Esophagus squamous epithelium (tissue), 5 donors: ENCODE data around the gene GNL2. TPM values are rescaled to one million over a fixed set of nuclear protein-coding genes. Genes with fewer than 3 reads are reported as not detected.

Experiments used
- DNase-seq: peaks from one replicate; lab custom pipeline; 2025; lab: John Stamatoyannopoulos, UW
- H3K27ac ChIP-seq, 4 donors: fragments of 200-600 bp; sonication (generic); one replicate each; pipeline ENCODE4 v1.5.1; 2016 to 2019; ENCODE audit warnings: mild to moderate bottlenecking in 1 of 4
- H3K27me3 ChIP-seq, 4 donors: fragments of 200-600 bp; sonication (generic); 1 replicate in 3 of 4; 2 replicates in 1 of 4; pipeline versions ENCODE4 v1.5.1 to v1.6.0; 2017 to 2021; ENCODE audit warnings: antibody characterized with exemption in 1 of 4
- H3K36me3 ChIP-seq, 3 donors: fragments of 200-600 bp; sonication (generic); one replicate each; pipeline ENCODE4 v1.5.1; 2016 to 2019
- H3K4me1 ChIP-seq, 3 donors: fragments of 200-600 bp; sonication (generic); one replicate each; pipeline ENCODE4 v1.5.1; 2017 to 2019
- H3K4me3 ChIP-seq, 4 donors: fragments of 200-600 bp; sonication (generic); 1 replicate in 3 of 4; 2 replicates in 1 of 4; pipeline ENCODE4 v1.5.1; 2016 to 2019; ENCODE audit warnings: mild to moderate bottlenecking in 2 of 4, moderate library complexity in 1 of 4
- H3K9me3 ChIP-seq, 3 donors: fragments of 200-600 bp; sonication (generic); one replicate each; pipeline ENCODE4 v1.5.1; 2016 to 2019
- CTCF ChIP-seq, 6 experiments: fragments of 450-650 bp in 4 of 6; fragments of 200-600 bp in 2 of 6; sonication (generic) in 2 of 6; IDR thresholded peaks; one replicate each; pipeline ENCODE4 v1.5.1; 2016 to 2019; ENCODE audit warnings: antibody characterized with exemption in 6 of 6, mild to moderate bottlenecking in 4 of 6, moderate library complexity in 4 of 6
- POLR2A ChIP-seq, 4 donors: fragments of 450-650 bp; IDR thresholded peaks; one replicate each; pipeline ENCODE4 v1.6.1; 2017; ENCODE audit warnings: antibody characterized with exemption in 4 of 4, mild to moderate bottlenecking in 4 of 4, moderate library complexity in 3 of 4
- WGBS, 2 donors: methylation state at CpG; one replicate each; pipeline ENCODE4 v1.1.5; 2018; 5-methylcytosine and 5-hydroxymethylcytosine counted together
- intact Hi-C: fragments of 100-400 bp; cut with DNase I; formaldehyde crosslinking; loops from one replicate; pipeline ENCODE4 v1.15.0; 2022
- total RNA-seq, 4 donors: library from RNA; depleted of rRNA; stranded (reverse); fragments of >200 nt; gene quantifications; one replicate each; pipeline ENCODE4 v1.1.0, GENCODE V29; 2016
- donor health status: DM: yes; HTN: yes; CAD: no.

Gene GNL2
- total RNA-seq, result 10 to 100 TPM; 27.5 to 53.2 (median 37.1) TPM

- Histone ChIP-seq H3K27ac (peak within 1 kb of the TSS; percentile 76 to 88 (median 87)), H3K4me3 (peak within 1 kb of the TSS; percentile 44 to 88 (median 74)), H3K36me3 (peaks cover 0 to 33% (median 17%) of the 10 kb centered on the region in 3 donors), H3K4me1 (peaks cover 11 to 30% (median 16%) of the 10 kb centered on the region in 3 donors), H3K27me3 (no peaks in the 10 kb centered on the region), H3K9me3 (no peaks in the 10 kb centered on the region)
- WGBS, 2 donors, result 1 to 2% methylated on average over 9 to 24 of the region's 51 CpGs
- TF ChIP-seq POLR2A (IDR thresholded peaks at IDR 0.05), result peak in 2 of 4 donors; percentile 68 to 81
- TF ChIP-seq CTCF (IDR thresholded peaks at IDR 0.05), result peak in 1 of 6 experiments; percentile 18
- peak; percentile 80 for DNase-seq
- intact Hi-C loops, result no loop called here
Observed at GRCh38 chr1:37595440-37596181, at the start of gene GNL2. Gene GNL2, minus strand, starts transcription at chr1:37595937. Its CDS starts 115 bp downstream, at chr1:37595822.

GRCh38 chr1:37641059-37641458, 45.3 kb upstream of the GNL2 start:
- 85 to 88% methylated on average over 1 of the region's 1 CpG for WGBS, 2 donors
- Histone ChIP-seq H3K27me3 (peaks cover 0 to 85% (median 0%) of the 10 kb centered on the region in 4 donors), H3K4me1 (no peaks in the 10 kb centered on the region), H3K27ac (no peak overlapping the region), H3K4me3 (no peak overlapping the region), H3K9me3 (peaks cover 0 to 11% (median 0%) of the 10 kb centered on the region in 3 donors), H3K36me3 (no peaks in the 10 kb centered on the region)
- no peak for TF ChIP-seq POLR2A (IDR thresholded peaks at IDR 0.05)
- no peak for TF ChIP-seq CTCF (IDR thresholded peaks at IDR 0.05)
- DNase-seq, result no peak
- intact Hi-C loops, result no loop called here

- no peak for DNase-seq
- Histone ChIP-seq H3K9me3 (peaks cover 0 to under 1% (median 0%) of the 10 kb centered on the region in 3 donors), H3K36me3 (no peaks in the 10 kb centered on the region), H3K4me1 (peaks cover 6 to 24% (median 10%) of the 10 kb centered on the region in 3 donors), H3K27me3 (peaks cover 15 to 97% (median 26%) of the 10 kb centered on the region in 4 donors), H3K4me3 (no peak overlapping the region), H3K27ac (no peak overlapping the region)
- 60 to 64% methylated on average over 3 of the region's 6 CpGs for WGBS, 2 donors
- intact Hi-C loops, result no loop called here
- TF ChIP-seq CTCF (IDR thresholded peaks at IDR 0.05), result no peak
- no peak for TF ChIP-seq POLR2A (IDR thresholded peaks at IDR 0.05)
Observed at GRCh38 chr1:37636435-37636834, 40.7 kb upstream of the GNL2 start.

- no peak for DNase-seq
- H3K9me3 ChIP-seq, result no peaks in the 10 kb centered on the region
- H3K4me3 ChIP-seq, result peak overlapping the region; percentile 16 to 68 (median 41)
- peaks cover 6 to 27% (median 10%) of the 10 kb centered on the region in 3 donors for H3K4me1 ChIP-seq
- WGBS, 2 donors, result 18 to 27% methylated on average over 4 of the region's 26 CpGs
- peaks cover 15 to 98% (median 30%) of the 10 kb centered on the region in 4 donors for H3K27me3 ChIP-seq
- TF ChIP-seq CTCF (IDR thresholded peaks at IDR 0.05), result no peak
- TF ChIP-seq POLR2A (IDR thresholded peaks at IDR 0.05), result no peak
- H3K36me3 ChIP-seq, result no peaks in the 10 kb centered on the region
- H3K27ac ChIP-seq, result peak overlapping the region in 3 of 4 donors; percentile 9 to 71 (median 67)
- intact Hi-C loops, result no loop called here
Observed at GRCh38 chr1:37634992-37635902, 39.5 kb upstream of the GNL2 start.
